Activated T-helper 1 cell treated with anti-CD3 and anti-CD28 coated beads, Interleukin-12 subunit alpha, Interleukin-12 subunit beta, Interleukin-2, Interleukin-4 antibody, amounts not matched to agents 30 ng/mL and 10 ng/mL and 1 ng/mL, durations not matched to agents 14 hours and 24 hours and 36 hours (primary cell): ENCODE data around the gene CENPB. TPM values are rescaled to one million over a fixed set of nuclear protein-coding genes. Genes with fewer than 3 reads are reported as not detected.
A peak's percentile ranks its signal among the peaks of the same experiment; 100 is the strongest.
"Not testable (repeated sequence)": the region's sequence is repeated elsewhere in the genome, so short reads cannot be mapped to it uniquely, and the experiment has no call there.

ENCODE experiments used
- DNase-seq: peaks from one replicate; pipeline ENCODE4 v3.0.0; 2021; ENCODE audit warnings: low spot score
- H3K27ac Mint-ChIP-seq: one replicate; pipeline ENCODE4 v1.8.0; 2021; ENCODE audit warnings: mild to moderate bottlenecking, mixed read lengths
- H3K27me3 Mint-ChIP-seq: one replicate; pipeline ENCODE4 v1.8.0; 2022; ENCODE audit warnings: mild to moderate bottlenecking, moderate library complexity, mixed read lengths; ENCODE audit not compliant: insufficient read depth
- H3K36me3 Mint-ChIP-seq: one replicate; pipeline ENCODE4 v1.8.0; 2021; ENCODE audit warnings: low read depth, mixed read lengths
- H3K4me1 Mint-ChIP-seq: one replicate; pipeline ENCODE4 v1.8.0; 2021; ENCODE audit warnings: low read depth, mixed read lengths
- H3K4me3 Mint-ChIP-seq: one replicate; pipeline ENCODE4 v1.8.0; 2021; ENCODE audit warnings: mild to moderate bottlenecking, moderate library complexity, mixed read lengths
- H3K9me3 Mint-ChIP-seq: one replicate; pipeline ENCODE4 v1.8.0; 2021; ENCODE audit warnings: mixed read lengths
- intact Hi-C: fragments of 100-400 bp; cut with micrococcal nuclease; formaldehyde crosslinking; loops from one replicate; pipeline ENCODE4 v1.15.1; 2024
- total RNA-seq: library from RNA; stranded (reverse); gene quantifications from 2 replicates; pipeline ENCODE4 v1.2.3, GENCODE V29; 2022

Gene CENPB
- total RNA-seq, 1 donor from 2014 or later = 72.3 TPM

GRCh38 chr20:3795511-3796468, 9.2 kb upstream of the CENPB start, which contains the start of gene CDC25B:
Gene CDC25B, plus strand, starts transcription at chr20:3796310. Its CDS starts 222 bp downstream, at chr20:3796532.
- H3K4me1 Mint-ChIP-seq = peaks cover 47% of the 10 kb centered on the region
- peaks cover 20% of the 10 kb centered on the region for H3K36me3 Mint-ChIP-seq
- peak; percentile 81 for DNase-seq
- intact Hi-C loops = loop anchor here (1.0 to 10.0 kb wide), 7 partner anchors 8 to 1329 kb away; partner anchors contain the start of genes ADISSP, AP5S1, CDS2 and PANK2
- no peaks in the 10 kb centered on the region for H3K27me3 Mint-ChIP-seq
- no peaks in the 10 kb centered on the region for H3K9me3 Mint-ChIP-seq
- H3K4me3 Mint-ChIP-seq = peak within 1 kb of the TSS; percentile 93
- peak within 1 kb of the TSS; percentile 96 for H3K27ac Mint-ChIP-seq

- Mint-ChIP-seq H3K27me3 (no peaks in the 10 kb centered on the region), H3K9me3 (no peaks in the 10 kb centered on the region), H3K4me1 (peaks cover 39% of the 10 kb centered on the region), H3K4me3 (peak overlapping the region; percentile 93), H3K36me3 (peaks cover 16% of the 10 kb centered on the region), H3K27ac (peak overlapping the region; percentile 96)
- intact Hi-C loops = loop anchor here (1.0 to 10.0 kb wide), 3 partner anchors 8 to 1330 kb away; partner anchors contain the start of genes AP5S1 and CDS2
- no peak for DNase-seq
Observed at GRCh38 chr20:3794701-3795420, 8.3 kb upstream of the CENPB start.

- not testable (repeated sequence) for H3K4me3 Mint-ChIP-seq, H3K9me3 Mint-ChIP-seq, H3K27ac Mint-ChIP-seq, H3K27me3 Mint-ChIP-seq, DNase-seq
- H3K4me1 Mint-ChIP-seq = peaks cover 32% of the 10 kb centered on the region
- H3K36me3 Mint-ChIP-seq = peaks cover 14% of the 10 kb centered on the region
- intact Hi-C loops = loop anchor here (10.0 kb wide), 1 partner anchor 1331 kb away; the partner anchor contains the start of gene CDS2
Observed at GRCh38 chr20:3794168-3794567, 7.6 kb upstream of the CENPB start.

- DNase-seq, H3K27ac Mint-ChIP-seq, intact Hi-C loops, H3K9me3 Mint-ChIP-seq, H3K27me3 Mint-ChIP-seq, H3K36me3 Mint-ChIP-seq: not testable (repeated sequence)
- Mint-ChIP-seq H3K4me3 (peak overlapping the region; percentile 63), H3K4me1 (peaks cover 30% of the 10 kb centered on the region)
Observed at GRCh38 chr20:3789201-3789600, 2.7 kb upstream of the CENPB start.

- peak overlapping the region; percentile 63 for H3K4me3 Mint-ChIP-seq
- peaks cover 31% of the 10 kb centered on the region for H3K4me1 Mint-ChIP-seq
- H3K36me3 Mint-ChIP-seq = peaks cover 6% of the 10 kb centered on the region
- no peaks in the 10 kb centered on the region for H3K9me3 Mint-ChIP-seq
- DNase-seq = no peak
- no peak overlapping the region for H3K27ac Mint-ChIP-seq
- no peaks in the 10 kb centered on the region for H3K27me3 Mint-ChIP-seq
- intact Hi-C loops = no loop called here
Observed at GRCh38 chr20:3788685-3789155, 2.2 kb upstream of the CENPB start.

- intact Hi-C loops = loop anchor here (1.0 to 2.0 kb wide), 5 partner anchors 8 to 297 kb away; partner anchors contain the start of gene MAVS
- Mint-ChIP-seq H3K4me3 (peak overlapping the region; percentile 77), H3K36me3 (peaks cover 8% of the 10 kb centered on the region), H3K4me1 (peaks cover 38% of the 10 kb centered on the region), H3K9me3 (no peaks in the 10 kb centered on the region), H3K27me3 (no peaks in the 10 kb centered on the region), H3K27ac (peak overlapping the region; percentile 34)
- no peak for DNase-seq
Observed at GRCh38 chr20:3787324-3788014, 929 bp upstream of the CENPB start.

- Mint-ChIP-seq H3K36me3 (peaks cover 8% of the 10 kb centered on the region), H3K9me3 (no peaks in the 10 kb centered on the region), H3K27me3 (peaks cover 1% of the 10 kb centered on the region), H3K27ac (peak overlapping the region; percentile 70), H3K4me3 (peak overlapping the region; percentile 86), H3K4me1 (peaks cover 46% of the 10 kb centered on the region)
- DNase-seq = no peak
- intact Hi-C loops = loop anchor here (1.0 to 2.0 kb wide), 5 partner anchors 18 to 299 kb away; partner anchors contain the start of genes AP5S1 and MAVS
Observed at GRCh38 chr20:3786126-3786484, 435 bp downstream of the CENPB start.

GRCh38 chr20:3785240-3786125, 1.1 kb downstream of the CENPB start:
- Mint-ChIP-seq H3K4me3 (peak overlapping the region; percentile 86), H3K4me1 (peaks cover 52% of the 10 kb centered on the region), H3K27ac (peak overlapping the region; percentile 63), H3K27me3 (peaks cover 4% of the 10 kb centered on the region), H3K36me3 (peaks cover 8% of the 10 kb centered on the region), H3K9me3 (no peaks in the 10 kb centered on the region)
- no peak for DNase-seq
- intact Hi-C loops = loop anchor here (1.0 to 2.0 kb wide), 5 partner anchors 17 to 299 kb away; partner anchors contain the start of genes AP5S1 and MAVS

GRCh38 chr20:3784863-3785239, 1.7 kb downstream of the CENPB start:
- intact Hi-C loops = no loop called here
- Mint-ChIP-seq H3K9me3 (no peaks in the 10 kb centered on the region), H3K27ac (no peak overlapping the region), H3K4me3 (peak overlapping the region; percentile 74), H3K4me1 (peaks cover 54% of the 10 kb centered on the region), H3K36me3 (peaks cover 8% of the 10 kb centered on the region), H3K27me3 (peaks cover 5% of the 10 kb centered on the region)
- no peak for DNase-seq

- Mint-ChIP-seq H3K9me3 (no peaks in the 10 kb centered on the region), H3K27me3 (peaks cover 10% of the 10 kb centered on the region), H3K27ac (no peak overlapping the region), H3K4me3 (peak overlapping the region; percentile 74), H3K36me3 (peaks cover 8% of the 10 kb centered on the region), H3K4me1 (peaks cover 54% of the 10 kb centered on the region)
- no peak for DNase-seq
- intact Hi-C loops = no loop called here
Observed at GRCh38 chr20:3784216-3784853, 2.2 kb downstream of the CENPB start.

GRCh38 chr20:3783511-3784195, 2.9 kb downstream of the CENPB start:
- Mint-ChIP-seq H3K4me1 (peaks cover 49% of the 10 kb centered on the region), H3K4me3 (no peak overlapping the region), H3K36me3 (peaks cover 6% of the 10 kb centered on the region), H3K9me3 (no peaks in the 10 kb centered on the region), H3K27me3 (peaks cover 14% of the 10 kb centered on the region), H3K27ac (peak overlapping the region; percentile 65)
- DNase-seq = no peak
- intact Hi-C loops = no loop called here
